IMR-90 (cell line): ENCODE data around the gene EXOC4. TPM values are rescaled to one million over a fixed set of nuclear protein-coding genes. Genes with fewer than 3 reads are reported as not detected.

Source experiments
- ATAC-seq: fragments of 200-7000 bp; cut with Tn5 transposase; 2 replicates; pipeline ENCODE4 v1.9.1; 2020; ENCODE audit warnings: low read depth, mild to moderate bottlenecking, moderate library complexity
- BruUV-seq: library from RNA; stranded (reverse); fragments of 400-500 nt; replicated peaks from 2 replicates; lab custom pipeline; 2021; lab: Mats Ljungman, UMichigan
- CTCF ChIA-PET: fragments of 300-600 bp; formaldehyde crosslinking; extraction: SDS; loops from one replicate; lab custom pipeline; 2021; ENCODE audit warnings: antibody characterized with exemption; lab: Yijun Ruan, JAX
- POLR2A ChIA-PET: fragments of 300-600 bp; sonication (Branson Sonifier 250); formaldehyde crosslinking; loops from one replicate; lab custom pipeline; 2022; ENCODE audit warnings: antibody characterized with exemption; ENCODE audit not compliant: unreplicated experiment; lab: Charles Lee
- DNase-seq: peaks from one replicate; pipeline ENCODE4 v3.0.0; 2013
- H2AFZ ChIP-seq: replicated peaks from 2 replicates; pipeline ENCODE3; 2013; ENCODE audit warnings: low read length, mild to moderate bottlenecking; ENCODE audit not compliant: poor library complexity
- H2AK5ac ChIP-seq: 2 replicates; pipeline ENCODE4 v1.6.1; 2013; ENCODE audit warnings: low read depth, low read length, inconsistent platforms
- H2AK9ac ChIP-seq: replicated peaks from 2 replicates; pipeline ENCODE3; 2013; ENCODE audit warnings: mild to moderate bottlenecking, low read depth, low read length, moderate library complexity; ENCODE audit not compliant: poor library complexity
- H2BK120ac ChIP-seq: 2 replicates; pipeline ENCODE4 v1.6.1; 2013; ENCODE audit warnings: low read depth, low read length, inconsistent platforms
- H2BK15ac ChIP-seq: 3 replicates; pipeline ENCODE4 v1.6.1; 2013; ENCODE audit warnings: low read depth, low read length, inconsistent platforms
- H2BK20ac ChIP-seq: 2 replicates; pipeline ENCODE4 v1.6.1; 2013; ENCODE audit warnings: low read depth, mild to moderate bottlenecking, inconsistent platforms, low read length, moderate library complexity
- H2BK5ac ChIP-seq: 2 replicates; pipeline ENCODE4 v1.6.1; 2013; ENCODE audit warnings: mild to moderate bottlenecking, low read depth, low read length, inconsistent platforms; ENCODE audit not compliant: poor library complexity, severe bottlenecking
- H3K14ac ChIP-seq: replicated peaks from 2 replicates; pipeline ENCODE4 v1.6.1; 2013; ENCODE audit warnings: low read depth, low read length, inconsistent platforms
- H3K18ac ChIP-seq: 2 replicates; pipeline ENCODE4 v1.6.1; 2013; ENCODE audit warnings: low read depth, low read length, control low read depth
- H3K23ac ChIP-seq: 2 replicates; pipeline ENCODE4 v1.6.1; 2013; ENCODE audit warnings: low read depth, low read length, inconsistent platforms
- H3K27ac ChIP-seq: 2 replicates; pipeline ENCODE4 v1.5.1; 2013; ENCODE audit warnings: mild to moderate bottlenecking, control low read depth, low read length; ENCODE audit not compliant: insufficient read depth
- H3K27me3 ChIP-seq: 2 replicates; pipeline ENCODE4 v1.6.1; 2013; ENCODE audit warnings: low read length; ENCODE audit not compliant: control insufficient read depth, insufficient read depth
- H3K36me3 ChIP-seq: 2 replicates; pipeline ENCODE4 v1.6.1; 2013; ENCODE audit warnings: low read length, mixed read lengths; ENCODE audit not compliant: control insufficient read depth, insufficient read depth
- H3K4ac ChIP-seq: 2 replicates; pipeline ENCODE4 v1.6.1; 2013; ENCODE audit warnings: low read depth, low read length, inconsistent platforms
- H3K4me1 ChIP-seq: 2 replicates; pipeline ENCODE4 v1.6.1; 2013; ENCODE audit warnings: low read length, mixed read lengths; ENCODE audit not compliant: control insufficient read depth, insufficient read depth
- H3K4me2 ChIP-seq: 2 replicates; pipeline ENCODE4 v1.6.1; 2013; ENCODE audit warnings: low read depth, mild to moderate bottlenecking, control low read depth, low read length, moderate library complexity
- H3K4me3 ChIP-seq: 2 replicates; pipeline ENCODE4 v1.5.1; 2013; ENCODE audit warnings: low read depth, mild to moderate bottlenecking, control low read depth, low read length, moderate library complexity; ENCODE audit not compliant: insufficient read depth
- H3K56ac ChIP-seq: 2 replicates; pipeline ENCODE4 v1.6.1; 2013; ENCODE audit warnings: low read length, inconsistent platforms; ENCODE audit not compliant: insufficient read depth; ENCODE audit errors: extremely low read depth
- H3K79me1 ChIP-seq, 2 experiments: 2 replicates each; pipeline ENCODE4 v1.6.1; 2013; ENCODE audit warnings: low read length in 2 of 2, inconsistent platforms in 1 of 2, low read depth in 1 of 2
- H3K9ac ChIP-seq: 2 replicates; pipeline ENCODE4 v1.6.1; 2013; ENCODE audit warnings: low read depth, low read length, control low read depth
- H3K9me1 ChIP-seq: 2 replicates; pipeline ENCODE4 v1.6.1; 2013; ENCODE audit warnings: low read length, inconsistent platforms; ENCODE audit not compliant: insufficient read depth
- H3K9me3 ChIP-seq: 2 replicates; pipeline ENCODE4 v1.6.1; 2013; ENCODE audit warnings: low read length; ENCODE audit not compliant: control insufficient read depth, insufficient read depth
- H4K20me1 ChIP-seq: 2 replicates; pipeline ENCODE4 v1.6.1; 2013; ENCODE audit warnings: low read length, inconsistent platforms; ENCODE audit not compliant: insufficient read depth
- H4K5ac ChIP-seq: 2 replicates; pipeline ENCODE4 v1.6.1; 2013; ENCODE audit warnings: mild to moderate bottlenecking, low read depth, low read length, control low read depth
- H4K8ac ChIP-seq, 2 experiments: 2 replicates each; pipeline ENCODE4 v1.6.1; 2013; ENCODE audit warnings: low read depth in 2 of 2, low read length in 2 of 2, control low read depth in 1 of 2, inconsistent platforms in 1 of 2
- H4K91ac ChIP-seq: 2 replicates; pipeline ENCODE4 v1.6.1; 2013; ENCODE audit warnings: low read depth, low read length, inconsistent platforms; ENCODE audit not compliant: insufficient read depth
- MAFK ChIP-seq: IDR thresholded peaks from 2 replicates; pipeline ENCODE4 v1.6.1; 2012; ENCODE audit warnings: low read depth, low read length, improper control_type of control experiment
- MAZ ChIP-seq: IDR thresholded peaks from 2 replicates; pipeline ENCODE4 v1.6.1; 2012; ENCODE audit warnings: low read depth, mild to moderate bottlenecking, low read length, improper control_type of control experiment, moderate library complexity, borderline replicate concordance
- MXI1 ChIP-seq: IDR thresholded peaks from 2 replicates; pipeline ENCODE4 v1.6.1; 2012; ENCODE audit warnings: low read depth, mild to moderate bottlenecking, low read length, moderate library complexity, borderline replicate concordance
- RAD21 ChIP-seq: IDR thresholded peaks from 2 replicates; pipeline ENCODE4 v1.6.1; 2012; ENCODE audit warnings: low read length, improper control_type of control experiment
- WGBS, 2 experiments: methylation state at CpG; one replicate each; pipeline versions ENCODE4 v1.1.5 to v1.1.7; 2013; ENCODE audit warnings: missing lambda C conversion rate in 2 of 2; ENCODE audit not compliant: insufficient read length in 1 of 2; ENCODE audit errors: extremely low coverage in 2 of 2; 5-methylcytosine and 5-hydroxymethylcytosine counted together
- dilution Hi-C: fragments of 300-500 bp; cut with HindIII; formaldehyde crosslinking; loops from one replicate; pipeline ENCODE4 v1.14.3; 2018; ENCODE audit warnings: low sequenced_read_pairs; ENCODE audit not compliant: unreplicated experiment
- in situ Hi-C: fragments of 300-500 bp; cut with MboI; formaldehyde crosslinking; loops from 3 replicates; pipeline ENCODE4 v1.14.3; 2019; ENCODE audit warnings: low sequenced_read_pairs, inconsistent platforms, mixed read lengths
- intact Hi-C: fragments of 100-400 bp; cut with micrococcal nuclease; formaldehyde crosslinking; loops from 2 replicates; pipeline ENCODE4 v1.10.0; 2022
- polyA plus RNA-seq, 3 experiments: library from polyadenylated mRNA; depleted of rRNA; stranded (reverse); fragments of >200 nt; gene quantifications; 2 replicates each; pipeline ENCODE4 v1.2.3, GENCODE V29; 2012; ENCODE audit warnings: low replicate concordance in 1 of 3
- total RNA-seq: library from RNA; depleted of rRNA; stranded (reverse); fragments of >200 nt; gene quantifications from 2 replicates; pipeline ENCODE4 v1.2.3, GENCODE V29; 2012

The EXOC4 gene
- total and polyA plus RNA-seq, 2 of the 4 experiments (the other 2 are of a cell fraction): 25.4 to 94.6 TPM

GRCh38 chr7:133681529-133681928 is 428.7 kb downstream of the EXOC4 start:
- no CpG with 5 or more reads among the region's 3 CpGs for WGBS, 2 experiments
- dilution Hi-C loops (no loop called here), in situ Hi-C loops (no loop called here), intact Hi-C loops (no loop called here)
- H2AK5ac ChIP-seq: no peak overlapping the region
- no peak overlapping the region for H3K27ac ChIP-seq
- H4K5ac ChIP-seq: no peak overlapping the region
- H3K9me3 ChIP-seq: no peaks in the 10 kb centered on the region
- no peaks in the 10 kb centered on the region for H4K20me1 ChIP-seq
- H3K79me1 ChIP-seq: no peaks in the 10 kb centered on the region; a peak in 1 of 4 replicates
- no peak for TF ChIP-seq MAZ
- TF ChIP-seq MXI1: no peak
- TF ChIP-seq RAD21: no peak
- peak; percentile 64 for TF ChIP-seq MAFK
- no peaks in the 10 kb centered on the region for H3K27me3 ChIP-seq
- no peak overlapping the region for H3K23ac ChIP-seq
- no peaks in the 10 kb centered on the region for H3K9me1 ChIP-seq
- ChIA-PET CTCF (no interaction called here), POLR2A (no interaction called here)
- no peak overlapping the region for H3K4ac ChIP-seq
- H3K4me3 ChIP-seq: no peak overlapping the region
- H2BK5ac ChIP-seq: no peak overlapping the region
- no peak overlapping the region for H3K9ac ChIP-seq
- no peak overlapping the region for H4K91ac ChIP-seq
- no peak for ATAC-seq
- H3K56ac ChIP-seq: no peak overlapping the region
- no peak overlapping the region for H2BK120ac ChIP-seq
- H4K8ac ChIP-seq: no peak overlapping the region
- no peak for DNase-seq
- no TSS peak for BruUV-seq
- H2AK9ac ChIP-seq: no peak overlapping the region
- H3K4me1 ChIP-seq: no peaks in the 10 kb centered on the region
- H2AFZ ChIP-seq: no peak overlapping the region
- H3K18ac ChIP-seq: no peak overlapping the region
- H3K36me3 ChIP-seq: no peaks in the 10 kb centered on the region
- H3K4me2 ChIP-seq: no peak overlapping the region
- H3K14ac ChIP-seq: no peak overlapping the region
- H2BK20ac ChIP-seq: no peak overlapping the region
- H2BK15ac ChIP-seq: no peak overlapping the region
